Measurements from ENCODE around the gene SELENOV.

The SELENOV gene

GRCh38 chr19:39525205-39525604 lies 10.3 kb downstream of the SELENOV start:
- DNase-seq = no peak

GRCh38 chr19:39531834-39532232 lies 16.9 kb downstream of the SELENOV start:
- DNase-seq = no peak

GRCh38 chr19:39532233-39533002 lies 17.5 kb downstream of the SELENOV start, which contains the start of gene EID2B:
TSS of gene EID2B (minus strand) at chr19:39532852. CDS start at chr19:39532802, 50 bp downstream.
- peak; percentile 92 for DNase-seq

GRCh38 chr19:39533003-39533512 lies 18.1 kb downstream of the SELENOV start:
- no peak for DNase-seq

DNA sequence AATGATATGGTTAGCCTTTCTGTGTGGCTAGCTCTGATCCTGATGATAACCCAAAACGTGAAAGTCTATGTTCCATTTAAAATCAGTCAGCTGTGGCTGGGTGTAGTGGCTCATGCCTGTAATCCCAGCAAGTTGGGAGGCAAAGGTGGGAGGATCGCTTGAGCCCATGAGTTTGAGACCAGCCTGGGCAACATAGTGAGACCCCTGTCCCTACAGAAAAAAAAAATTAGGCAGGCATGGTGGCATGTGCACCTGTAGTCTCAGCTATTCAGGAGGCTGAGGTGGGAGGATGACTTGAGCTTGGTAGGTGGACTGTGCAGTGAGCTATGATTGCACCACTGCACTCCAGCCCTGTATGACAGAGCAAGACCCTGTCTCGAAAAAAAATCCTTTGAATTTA lies 18.9 kb downstream of the SELENOV start:
- DNase-seq = no peak

GRCh38 chr19:39539165-39539517 lies 24.2 kb downstream of the SELENOV start:
- no peak for DNase-seq

DNA sequence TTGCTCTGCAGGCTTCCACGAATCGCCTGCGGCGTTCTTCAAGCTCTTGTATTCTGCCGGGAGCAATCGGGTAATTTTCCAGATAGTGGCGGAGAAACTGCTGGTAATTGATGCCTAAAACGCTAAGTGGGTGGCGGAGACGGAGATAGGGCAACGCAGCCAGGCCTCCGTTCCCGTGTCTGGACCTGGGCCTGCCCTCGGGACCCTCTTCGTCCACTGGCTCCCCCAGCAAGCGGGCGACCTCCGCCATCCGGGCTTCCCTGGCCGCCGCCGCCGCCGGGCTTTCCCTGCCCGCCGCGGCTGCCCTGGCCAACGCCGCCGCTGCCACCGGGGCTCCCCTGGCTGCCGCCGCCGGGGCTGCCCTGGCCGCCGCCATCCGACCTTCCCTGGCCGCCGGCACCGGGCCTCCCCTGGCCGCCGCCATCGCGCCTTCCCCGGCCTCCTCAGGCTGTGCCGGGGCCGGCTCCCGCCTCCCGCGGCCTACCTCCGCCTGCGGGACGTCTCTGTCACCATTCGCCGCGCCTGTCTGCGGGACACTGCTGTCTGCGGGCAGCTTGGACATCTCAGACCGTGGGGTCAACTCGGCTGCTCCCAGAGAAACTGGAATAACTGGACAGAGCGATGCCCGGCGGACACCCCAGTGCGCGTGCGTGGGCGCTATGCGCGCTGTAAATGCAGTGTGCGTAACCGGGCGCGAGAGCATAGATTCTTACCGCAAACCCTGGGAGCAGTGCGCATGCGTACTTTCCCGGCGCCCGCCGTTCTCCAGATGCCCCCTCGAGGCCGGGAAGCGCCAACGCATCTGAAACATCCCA lies 24.8 kb downstream of the SELENOV start, which contains the start of gene EID2:
Gene EID2, minus strand, starts transcription at position 644 of the 815 bp plus-strand sequence. Its CDS starts 82 bp downstream, at position 562.
- peak; percentile 88 for DNase-seq

DNA sequence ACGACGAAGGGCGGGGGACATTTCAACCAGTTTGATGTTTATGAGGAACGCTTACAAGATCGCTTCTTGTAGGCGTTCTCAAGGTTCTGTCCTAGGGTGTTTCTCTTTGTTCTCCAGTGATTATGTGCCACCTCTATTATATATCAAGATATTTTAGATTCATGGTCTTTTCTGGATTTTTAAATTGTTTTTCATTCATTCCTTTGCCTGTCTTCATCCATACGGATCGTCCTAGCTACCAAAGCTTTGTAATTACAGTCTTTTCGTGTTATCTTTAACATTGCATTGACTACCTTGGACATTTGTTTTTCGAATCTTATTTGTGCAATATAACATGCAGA lies 25.4 kb downstream of the SELENOV start:
- DNase-seq = no peak

GRCh38 chr19:39542206-39542605 lies 27.3 kb downstream of the SELENOV start:
- DNase-seq = no peak

GRCh38 chr19:39543477-39543857 lies 28.5 kb downstream of the SELENOV start:
- DNase-seq = no peak

DNA sequence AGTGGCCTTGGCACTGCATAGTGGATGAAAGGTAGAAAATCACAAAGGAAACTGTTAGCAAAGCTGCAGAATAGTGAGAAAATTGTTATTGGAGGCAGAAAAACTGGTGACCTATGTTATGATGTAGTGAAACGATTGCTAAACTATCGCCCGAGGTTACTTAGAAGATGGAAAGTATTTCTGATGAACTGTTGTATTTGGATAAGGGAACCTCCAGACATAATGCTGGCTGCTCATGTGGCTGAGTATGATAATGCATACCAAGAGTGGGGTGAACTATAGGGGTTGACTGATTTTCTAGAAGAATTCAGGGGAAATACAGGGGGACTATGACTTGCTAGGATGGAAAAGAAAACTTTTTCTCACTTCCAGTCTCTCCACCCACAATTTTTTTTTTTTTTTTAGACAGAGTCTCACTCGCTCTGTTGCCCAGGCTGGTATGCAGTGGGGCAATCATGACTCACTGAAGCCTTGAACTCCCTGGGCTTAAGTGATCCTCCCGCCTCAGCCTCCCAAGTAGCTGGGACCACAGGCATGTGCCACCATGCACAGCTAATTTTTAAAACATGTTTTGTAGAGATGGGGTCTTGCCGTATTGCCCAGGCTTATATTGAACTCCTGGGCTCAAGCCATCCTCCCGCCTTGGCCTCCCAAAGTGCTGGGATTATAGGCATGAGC lies 29.4 kb downstream of the SELENOV start:
- no peak for DNase-seq

- no peak for DNase-seq
Measured at GRCh38 chr19:39544911-39545310, 30.0 kb downstream of the SELENOV start.

DNA sequence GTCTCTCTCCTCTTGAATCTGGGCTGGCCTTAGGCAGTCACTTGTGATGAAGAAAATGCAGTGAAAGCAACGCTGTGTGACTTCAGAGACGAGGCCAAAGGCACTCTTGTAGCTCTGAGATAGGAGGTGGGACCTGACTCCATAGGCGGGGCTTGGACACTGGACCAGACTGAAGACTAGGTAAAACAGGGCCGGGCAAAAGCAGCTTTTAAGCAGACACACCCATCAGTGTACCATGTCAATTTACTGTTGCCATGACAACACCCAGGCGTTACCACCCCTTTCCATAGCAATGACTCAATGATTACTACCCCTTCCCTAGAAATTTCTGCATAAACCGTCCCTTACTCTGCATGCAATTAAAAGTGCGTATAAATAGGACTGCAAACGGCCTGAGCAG lies 31.7 kb downstream of the SELENOV start:
- DNase-seq = no peak

GRCh38 chr19:39550197-39550596 lies 35.3 kb downstream of the SELENOV start:
- no peak for DNase-seq

GRCh38 chr19:39553082-39553652 lies 38.2 kb downstream of the SELENOV start:
- no peak for DNase-seq

- DNase-seq = no peak
Measured at GRCh38 chr19:39554701-39555311, 39.9 kb downstream of the SELENOV start.

- DNase-seq = no peak
Measured at GRCh38 chr19:39555883-39556282, 40.9 kb downstream of the SELENOV start.

- DNase-seq = no peak
Measured at GRCh38 chr19:39557811-39558623, 43.1 kb downstream of the SELENOV start.

DNA sequence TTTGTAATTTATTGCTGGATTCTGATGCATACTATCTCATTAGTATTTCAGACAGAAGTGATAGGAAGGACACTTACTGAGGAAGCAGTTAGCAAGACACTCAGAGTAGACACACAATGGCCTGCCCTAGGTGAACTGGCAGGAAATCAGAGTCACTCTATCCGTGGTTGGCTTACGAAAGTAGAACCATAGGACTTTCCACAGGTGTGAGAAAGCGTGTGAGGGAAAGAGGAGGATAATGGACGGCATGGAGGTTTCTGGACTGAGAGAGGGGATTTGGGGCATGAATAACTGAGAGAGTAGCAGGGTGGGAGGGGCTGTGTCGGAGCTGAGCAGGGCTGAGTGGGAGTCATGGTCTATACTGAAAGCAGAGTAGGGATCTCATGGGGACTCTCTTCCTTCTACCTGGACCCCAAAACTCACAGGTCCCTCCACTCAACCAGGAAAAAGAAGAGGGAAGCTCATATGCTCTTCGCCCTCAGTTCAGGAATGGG lies 43.7 kb downstream of the SELENOV start:
- DNase-seq = no peak

- DNase-seq = no peak
Measured at GRCh38 chr19:39563408-39563807, 48.5 kb downstream of the SELENOV start.

DNA sequence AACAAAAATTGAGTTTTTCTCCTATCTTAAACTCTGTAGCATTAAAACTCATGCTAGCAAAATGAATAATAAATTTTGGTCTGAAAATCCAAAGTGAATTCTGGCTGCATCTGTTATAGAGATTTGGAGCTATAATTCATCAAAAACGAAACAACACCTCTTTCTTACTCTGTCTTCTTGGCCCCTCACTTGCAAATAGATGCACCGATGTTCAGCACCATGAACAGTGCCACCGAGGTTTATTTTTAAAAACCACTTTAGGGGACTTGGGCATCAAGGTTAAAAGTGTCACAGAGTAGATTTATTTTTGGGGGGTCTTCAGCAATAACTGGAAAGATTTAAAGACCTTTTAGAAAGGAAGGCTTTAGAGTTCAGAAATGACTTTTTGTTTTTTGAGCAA lies 51.1 kb downstream of the SELENOV start:
- no peak for DNase-seq

GRCh38 chr19:39568604-39569003 lies 53.7 kb downstream of the SELENOV start:
- DNase-seq = no peak

Measured in NCI-H2171 (cell line).